HG03280 (cell line): ENCODE results near the gene AGTRAP.

Experiments
- ATAC-seq: cut with Tn5 transposase; IDR thresholded peaks from one replicate; pipeline ENCODE4 v1.9.1; 2021; ENCODE audit warnings: mild to moderate bottlenecking, moderate library complexity; ENCODE audit not compliant: unreplicated experiment

AGTRAP gene

GRCh38 chr1:11780380-11781147 lies 44.6 kb downstream of the AGTRAP start:
- ATAC-seq, result no peak

GRCh38 chr1:11781297-11781696 lies 45.4 kb downstream of the AGTRAP start:
- ATAC-seq, result no peak

DNA sequence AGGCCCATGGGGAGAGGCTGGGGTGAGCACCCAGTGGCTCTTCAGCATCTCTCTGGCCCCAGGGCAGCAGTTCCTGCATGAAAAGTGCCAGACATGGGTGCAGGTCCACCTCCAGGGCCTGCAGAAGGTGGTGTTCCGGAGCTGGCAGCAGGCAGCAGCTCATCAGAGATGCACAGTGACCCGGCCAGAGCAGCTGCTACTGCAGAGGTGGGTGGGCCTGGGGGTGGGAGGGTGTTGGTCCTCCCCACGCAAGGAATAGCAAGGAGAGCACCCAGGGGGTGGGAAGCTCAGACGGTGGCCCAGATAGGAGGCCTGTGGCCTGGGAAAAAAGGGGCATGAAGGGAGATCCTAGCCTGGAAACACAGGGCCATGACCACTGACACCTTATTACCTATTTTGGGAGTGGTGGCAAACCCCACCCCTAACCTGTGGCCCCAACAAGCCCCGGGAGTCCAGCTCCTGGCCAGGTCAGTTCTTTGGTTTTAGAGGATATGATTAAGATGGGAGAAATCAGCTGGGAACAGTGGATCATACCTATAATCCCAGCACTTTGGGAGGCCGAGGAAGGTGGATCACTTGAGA lies 46.3 kb downstream of the AGTRAP start:
- ATAC-seq, result no peak

- ATAC-seq, result no peak
Observed at GRCh38 chr1:11783556-11783955, 47.6 kb downstream of the AGTRAP start.

DNA sequence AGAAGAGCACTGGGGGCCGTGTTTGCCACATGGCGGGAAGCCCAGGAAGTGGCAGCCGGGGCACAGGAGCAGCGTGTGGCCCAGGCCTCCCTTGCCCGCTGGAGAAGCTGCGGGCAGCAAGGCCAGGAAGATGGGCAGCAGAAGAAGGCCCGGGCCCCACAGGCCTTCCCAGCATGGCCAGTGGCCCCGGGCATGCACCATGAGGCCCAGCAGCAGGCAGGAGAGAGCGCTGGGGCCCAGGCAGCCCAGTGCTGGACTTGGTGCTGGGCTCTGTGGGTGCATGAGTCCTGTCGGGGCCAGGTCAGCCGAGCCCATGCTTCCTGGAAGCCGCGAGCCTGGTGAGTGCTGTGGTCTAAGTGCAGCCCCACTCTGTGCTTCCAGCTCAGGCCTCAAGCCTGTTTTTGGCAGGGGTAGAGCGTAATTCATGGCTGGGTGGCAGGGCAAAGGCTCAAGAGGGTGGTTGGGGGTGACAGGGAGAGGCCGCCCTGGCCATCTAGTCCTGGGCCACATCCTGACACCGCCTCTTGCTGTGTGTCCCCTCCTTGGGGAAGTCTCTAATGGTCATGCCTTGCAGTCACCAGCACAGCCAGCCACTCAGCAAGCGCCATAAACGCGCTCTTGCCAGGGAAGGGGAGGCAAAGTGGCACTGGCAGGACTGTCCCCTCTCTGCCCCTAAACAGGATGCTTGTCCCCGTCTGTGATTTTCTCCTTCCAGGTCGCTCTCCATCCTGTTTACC lies 48.5 kb downstream of the AGTRAP start:
- ATAC-seq, result no peak

GRCh38 chr1:11784993-11785769 lies 49.2 kb downstream of the AGTRAP start:
- ATAC-seq, result no peak

- ATAC-seq, result no peak
Observed at GRCh38 chr1:11786168-11786567, 50.2 kb downstream of the AGTRAP start.

DNA sequence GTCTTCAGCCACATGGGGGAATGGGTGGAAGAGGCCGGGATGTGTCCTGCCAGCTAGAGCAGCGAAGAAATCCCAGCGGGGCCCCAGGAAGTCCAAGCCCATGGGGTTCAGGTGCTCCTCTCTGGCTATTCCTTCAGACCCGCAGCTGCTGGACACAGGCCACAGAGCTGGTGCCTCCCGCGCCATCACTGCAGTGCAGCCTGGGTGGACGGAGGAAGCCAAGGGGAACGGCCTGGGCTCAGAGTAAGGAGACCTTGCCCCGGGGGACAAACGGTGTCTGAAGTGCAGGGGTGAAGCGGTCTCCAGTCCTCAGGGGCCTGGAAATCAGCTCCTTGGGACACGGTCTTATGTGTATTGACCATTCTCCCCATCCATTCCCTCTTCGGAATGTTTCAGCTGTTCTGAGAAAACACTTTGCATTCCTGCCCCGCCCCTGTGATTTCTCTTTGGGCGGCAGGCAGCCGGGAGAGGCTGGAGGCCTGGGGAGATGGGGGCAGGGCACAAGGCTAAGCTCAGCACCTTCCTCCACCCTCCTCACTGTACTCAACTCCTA lies 51.4 kb downstream of the AGTRAP start:
- no peak for ATAC-seq

DNA sequence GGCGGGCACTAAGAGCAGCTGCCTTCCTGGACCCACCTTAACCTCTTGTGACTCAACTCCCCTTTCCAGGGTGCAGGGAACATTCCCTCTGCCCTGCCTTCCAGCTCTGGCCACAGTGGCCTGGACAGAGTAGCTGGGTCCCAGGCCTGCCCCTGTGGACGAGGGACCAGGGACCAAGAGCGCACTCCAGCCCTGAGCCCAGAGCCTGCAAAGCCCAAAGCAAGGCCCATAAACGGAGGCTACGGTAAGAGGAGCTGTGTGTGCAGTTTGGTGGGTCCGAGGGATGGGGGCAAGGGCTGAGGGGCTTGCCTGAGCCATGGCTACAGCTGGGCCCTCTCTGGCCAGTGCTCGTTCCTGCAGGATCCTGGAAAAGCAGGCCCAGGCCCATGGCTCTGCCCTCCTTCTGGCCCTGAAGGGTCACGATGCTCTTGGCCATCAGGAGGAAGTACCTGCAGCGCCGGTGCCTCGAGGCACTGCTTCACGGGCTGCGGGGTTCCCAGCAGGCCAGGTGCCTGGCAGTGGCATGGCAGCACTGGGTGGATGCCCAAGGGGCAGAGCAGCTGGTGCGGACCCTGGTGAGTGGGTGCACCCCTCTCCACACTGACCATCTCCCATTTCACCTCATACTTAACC lies 52.0 kb downstream of the AGTRAP start:
- ATAC-seq, result no peak

- no peak for ATAC-seq
Observed at GRCh38 chr1:11788549-11789053, 52.7 kb downstream of the AGTRAP start.

GRCh38 chr1:11789126-11790067 lies 53.5 kb downstream of the AGTRAP start:
- no peak for ATAC-seq

- ATAC-seq, result no peak
Observed at GRCh38 chr1:11790101-11790879, 54.4 kb downstream of the AGTRAP start.

GRCh38 chr1:11790880-11791715 lies 55.2 kb downstream of the AGTRAP start:
- no peak for ATAC-seq

DNA sequence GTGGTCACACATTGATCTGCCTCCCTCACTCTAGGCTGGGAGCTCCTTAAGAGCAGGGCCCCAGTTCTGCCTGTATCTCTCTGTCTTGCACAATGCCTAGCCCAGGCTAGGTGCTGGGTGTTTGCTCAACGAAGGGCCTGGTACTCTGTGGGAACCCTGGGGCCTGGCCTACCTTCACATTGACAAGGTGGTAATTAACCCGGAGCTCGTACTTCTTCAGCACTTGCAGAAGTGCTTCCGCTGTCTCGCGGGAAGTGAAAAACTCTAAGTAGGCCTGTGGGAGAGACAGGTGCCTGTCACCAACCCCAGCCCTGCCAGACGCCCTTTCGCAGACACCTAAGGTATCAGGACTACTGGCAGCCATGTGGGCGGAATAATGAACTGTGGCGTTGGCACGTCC lies 56.2 kb downstream of the AGTRAP start:
- no peak for ATAC-seq

- ATAC-seq, result no peak
Observed at GRCh38 chr1:11793819-11794218, 57.9 kb downstream of the AGTRAP start.

GRCh38 chr1:11794446-11795237 lies 58.7 kb downstream of the AGTRAP start:
- ATAC-seq, result no peak
